ENCODE data around the gene PMEL.
"Not testable (repeated sequence)": the region's sequence is repeated elsewhere in the genome, so short reads cannot be mapped to it uniquely, and the experiment has no call there.

The PMEL gene

DNA sequence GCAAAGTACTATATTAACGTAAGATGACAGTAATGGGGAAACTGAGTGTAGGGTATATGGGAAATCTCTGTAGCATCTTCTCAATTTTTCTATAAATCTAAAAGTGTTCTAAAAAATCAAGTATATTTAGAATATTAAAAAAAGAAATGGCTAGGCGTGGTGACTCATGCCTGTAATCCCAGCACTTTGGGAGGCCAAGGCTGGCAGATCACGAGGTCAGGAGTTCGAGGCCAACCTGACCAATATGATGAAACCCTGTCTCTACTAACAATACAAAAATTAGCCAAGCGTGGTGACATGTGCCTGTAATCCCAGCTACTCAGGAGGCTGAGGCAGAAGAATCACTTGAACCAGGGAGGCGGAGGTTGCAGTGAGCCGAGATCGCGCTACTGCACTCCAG is 42.2 kb downstream of the PMEL start:
- not testable (repeated sequence) for DNase-seq (ENCODE audit: low read depth in 2 of 2)

DNA sequence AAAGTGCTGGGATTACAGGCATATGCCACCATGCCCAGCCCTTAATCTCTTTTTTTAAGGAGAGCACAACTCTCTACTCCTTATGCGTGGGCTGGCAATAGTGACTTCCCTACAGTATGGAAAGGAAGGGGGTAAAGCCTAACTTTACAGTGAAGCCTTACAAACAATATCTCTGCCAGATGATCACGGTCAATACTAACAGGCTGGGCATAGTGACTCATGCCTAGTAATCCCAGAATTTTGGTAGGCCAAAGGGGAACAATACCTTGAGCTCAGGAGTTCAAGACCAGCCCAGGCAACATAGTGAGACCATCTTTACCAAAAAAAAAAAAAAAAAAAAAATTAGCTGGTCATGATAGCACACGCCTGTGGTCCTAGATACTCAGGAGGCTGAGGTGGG is 43.7 kb downstream of the PMEL start:
- DNase-seq (ENCODE audit: low read depth in 2 of 2), result no peak

DNA sequence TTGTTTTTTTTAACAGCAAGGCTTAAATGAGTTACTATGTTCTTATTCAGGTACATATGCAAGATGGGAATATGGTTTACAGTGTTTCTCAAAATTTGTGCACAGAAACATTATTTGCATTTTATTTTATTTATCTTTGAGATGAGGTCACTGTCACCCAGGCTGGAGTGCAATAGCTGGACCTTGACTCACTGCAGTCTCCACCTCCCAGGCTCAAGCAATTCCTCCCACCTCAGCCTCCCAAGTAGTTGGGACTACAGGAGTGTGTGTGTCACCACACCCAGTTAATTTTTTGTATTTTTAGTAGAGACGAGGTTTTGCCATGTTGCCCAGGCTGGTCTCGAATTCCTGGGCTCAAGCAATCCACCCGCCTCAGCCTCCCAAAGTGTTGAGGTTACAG is 46.8 kb downstream of the PMEL start:
- DNase-seq (ENCODE audit: low read depth in 2 of 2), result not testable (repeated sequence)

DNA sequence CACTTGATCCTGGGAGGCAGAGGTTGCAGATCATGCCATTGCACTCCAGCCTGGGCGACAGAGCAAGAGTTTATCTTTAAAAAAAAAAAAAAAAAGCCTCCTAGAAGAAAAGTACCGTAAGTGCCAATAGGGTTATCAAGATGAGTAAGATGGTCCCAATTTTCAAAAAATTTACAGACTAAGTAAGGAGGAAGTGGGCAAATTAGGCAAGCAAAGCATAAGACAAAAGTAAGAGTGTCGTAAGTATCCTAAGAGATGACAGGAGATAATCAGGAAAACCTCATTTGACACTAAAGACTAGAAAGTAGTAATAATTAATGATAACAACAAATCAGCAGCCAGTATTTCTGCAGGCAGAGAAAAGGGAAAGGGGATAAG is 50.4 kb downstream of the PMEL start:
- no peak for DNase-seq (ENCODE audit: low read depth in 2 of 2)

DNA sequence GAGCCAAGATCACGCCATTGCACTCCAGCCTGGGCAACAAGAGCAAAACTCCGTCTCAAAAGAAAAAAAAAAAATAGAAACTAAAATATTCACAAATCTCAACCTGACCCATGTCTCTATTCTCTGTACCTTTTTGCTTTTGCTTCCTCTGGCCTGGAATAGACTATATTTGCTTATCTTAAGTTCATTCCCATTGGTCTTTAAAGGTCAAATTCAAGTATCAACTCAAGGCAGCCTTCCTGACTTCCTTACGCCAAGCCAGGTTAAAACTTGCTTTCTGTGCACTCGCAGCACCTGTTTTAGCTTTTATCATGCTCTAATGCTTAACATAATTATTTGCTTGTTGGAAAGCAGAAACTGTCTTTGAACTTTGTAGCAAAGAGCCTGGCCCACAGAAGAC is 52.9 kb downstream of the PMEL start:
- no peak for DNase-seq (ENCODE audit: low read depth in 2 of 2)

DNA sequence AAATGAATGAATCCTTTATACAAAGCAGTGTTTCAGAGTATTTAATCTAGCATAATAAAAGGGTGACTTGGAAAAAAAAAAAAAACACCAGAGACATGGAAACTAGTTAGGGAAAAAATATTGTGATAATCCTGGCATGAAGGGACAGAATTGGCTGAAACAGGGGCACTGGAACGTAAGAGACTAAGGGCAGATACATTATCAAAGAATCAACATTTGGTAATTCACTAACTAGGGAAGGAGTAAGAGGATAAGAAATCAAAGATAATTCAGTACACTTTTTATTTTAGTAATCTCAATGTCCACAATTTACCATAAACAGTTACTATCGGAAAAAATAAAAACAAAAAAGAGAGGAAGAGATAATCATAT is 56.3 kb downstream of the PMEL start:
- DNase-seq (ENCODE audit: low read depth in 2 of 2), result no peak

DNA sequence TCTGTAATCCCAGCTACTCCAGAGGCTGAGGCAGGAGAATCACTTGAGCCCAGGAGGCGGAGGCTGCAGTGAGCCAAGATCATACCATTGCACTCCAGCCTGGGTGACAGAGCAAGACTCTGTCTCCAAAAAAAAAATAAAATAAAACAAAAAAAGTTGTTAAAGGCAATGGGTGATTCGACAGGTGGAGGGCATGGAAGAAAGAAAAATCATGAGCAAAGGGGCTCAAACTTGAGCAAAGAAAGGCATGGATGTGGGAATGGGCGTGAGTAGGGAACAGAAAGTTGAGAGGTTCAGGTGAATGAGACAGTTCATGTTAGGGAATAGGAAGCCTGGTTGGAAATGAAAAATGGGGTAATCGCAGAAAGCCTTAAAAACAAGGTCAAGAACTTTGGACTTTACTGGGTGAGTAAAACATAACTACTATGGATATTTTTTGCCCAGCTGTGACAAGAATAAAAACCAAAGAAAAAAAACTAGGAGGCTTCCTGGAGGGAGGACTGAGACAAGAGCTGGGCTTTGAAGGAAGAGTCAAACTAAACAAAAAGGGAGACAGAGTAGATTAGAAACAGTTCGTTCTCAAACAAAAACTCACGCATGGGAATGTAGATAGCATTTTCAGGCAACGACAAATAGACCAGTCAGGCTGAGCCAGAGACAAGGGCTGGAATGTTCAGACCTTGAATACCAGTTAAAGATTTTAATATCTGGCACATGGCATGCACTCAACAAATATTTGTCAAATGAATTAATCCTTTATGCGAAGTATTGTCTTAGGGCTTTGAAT is 56.9 kb downstream of the PMEL start:
- DNase-seq (ENCODE audit: low read depth in 2 of 2), result no peak

DNA sequence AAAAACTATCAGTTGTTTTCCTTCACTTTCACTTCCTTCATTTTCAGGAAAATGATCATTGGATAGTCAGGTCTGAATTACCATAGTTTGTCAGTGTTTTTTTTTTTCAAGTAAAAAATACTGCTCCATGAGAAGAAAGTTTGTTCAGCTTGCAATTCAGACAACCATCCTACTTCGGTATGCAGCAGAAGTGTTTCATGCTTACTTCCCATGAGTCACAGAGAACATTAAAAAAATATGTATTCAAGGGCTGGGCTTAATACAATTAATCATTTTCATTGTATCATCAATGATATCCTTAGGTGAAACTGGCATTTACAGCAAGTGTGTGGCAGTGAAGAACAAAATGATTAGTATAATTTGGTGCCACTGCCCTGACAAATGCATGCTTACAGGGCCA is 59.8 kb downstream of the PMEL start:
- no peak for DNase-seq (ENCODE audit: low read depth in 2 of 2)

Data from stimulated activated CD8-positive, alpha-beta memory T cell treated with anti-CD3 and anti-CD28 coated beads, Interleukin-15, amount 100 ng/mL, for 4 hours (primary cell).